ENCODE measurements around the gene PNPLA2. TPM values are rescaled to one million over a fixed set of nuclear protein-coding genes. Genes with fewer than 3 reads are reported as not detected.

Gene PNPLA2
- total and polyA plus RNA-seq, 2 of the 8 experiments (the other 6 are each of a cell fraction or from before 2014, with no cell fraction given), result 30.9 to 62.1 TPM

DNA sequence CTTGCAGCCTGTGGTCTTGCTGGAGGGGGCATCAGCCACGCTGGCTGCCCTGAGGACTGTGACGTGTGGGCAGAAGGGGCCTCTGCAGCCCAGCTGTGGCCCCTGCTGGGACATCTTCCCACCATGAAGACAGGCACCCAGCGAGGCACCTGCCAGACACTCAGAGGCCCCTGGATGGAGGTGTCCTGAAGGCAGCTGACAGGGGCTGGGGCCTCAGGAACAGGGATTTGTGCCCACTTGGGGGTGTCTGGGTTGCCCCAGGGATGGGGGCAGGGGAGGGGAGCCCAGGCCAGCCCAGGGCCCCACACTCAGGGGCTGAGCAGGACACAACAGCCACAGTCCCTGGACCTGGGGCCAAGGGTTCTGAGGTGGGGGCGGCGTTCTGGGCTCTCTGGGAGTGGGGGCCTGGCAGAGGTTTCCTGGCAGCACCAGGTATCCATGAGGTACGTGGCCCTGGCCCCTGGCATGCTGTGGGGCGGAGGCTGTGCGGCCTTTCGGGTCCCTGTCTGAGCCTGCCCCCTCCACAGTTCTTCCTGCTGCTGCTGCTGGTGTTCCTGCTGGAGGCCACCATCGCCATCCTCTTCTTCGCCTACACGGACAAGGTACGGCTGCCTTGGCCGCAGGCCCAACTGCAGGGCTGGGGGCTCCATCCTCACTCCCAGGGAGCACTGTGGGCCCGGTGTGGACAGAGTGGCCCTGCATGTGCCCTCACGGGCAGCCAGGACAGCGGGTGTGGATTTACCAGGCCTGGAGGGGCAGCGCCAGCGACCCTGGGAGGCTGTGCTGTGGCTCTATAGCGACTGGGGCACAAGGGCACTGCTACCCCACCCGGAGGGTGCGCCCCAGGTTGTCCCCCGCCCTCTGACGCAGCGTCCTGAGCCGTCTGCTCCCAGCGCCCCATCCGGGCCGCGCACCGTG lies 45.5 kb downstream of the PNPLA2 start:
- no peak overlapping the region for H3K9ac ChIP-seq (replicated peaks in 1 of 4; ENCODE audit: extremely low read depth in 1 of 4, low read depth in 3 of 4, low read length in 3 of 4)
- no peaks in the 10 kb centered on the region; a peak in 1 of 7 replicates for H3K27me3 ChIP-seq (replicated peaks in 1 of 4; ENCODE audit: control insufficient read depth in 3 of 4, extremely low read depth in 1 of 4, insufficient read depth in 3 of 4, low read length in 3 of 4)
- H3K4me3 ChIP-seq (ENCODE audit: extremely low read depth in 1 of 4, insufficient read depth in 2 of 4, low read depth in 3 of 4, low read length in 4 of 4), result no peak overlapping the region
- ChIA-PET POLR2A (ENCODE audit: partially characterized antibody) (interaction anchor here (0.6 to 13.8 kb wide), 14 partner anchors 11 to 625 kb away, joined by 3 to 234 read pairs (median 4); partner anchors contain the start of genes CD151, POLR2L and TSPAN4), CTCF (ENCODE audit: partially characterized antibody) (interaction anchor here (1.0 to 6.3 kb wide), 7 partner anchors 8 to 191 kb away, joined by 3 to 35 read pairs (median 4); no protein-coding TSS in a partner anchor)
- H2AFZ ChIP-seq (ENCODE audit: low read length), result no peak overlapping the region
- H3K4ac ChIP-seq (replicated peaks; ENCODE audit: insufficient read length, low read depth, low read length), result no peak overlapping the region
- peak overlapping the region; percentile 13 for H4K5ac ChIP-seq (ENCODE audit: insufficient read length, low read depth, low read length)
- H2BK20ac ChIP-seq (ENCODE audit: low read length), result no peak overlapping the region
- no peak overlapping the region for H3K27ac ChIP-seq (ENCODE audit: low read depth, low read length)
- H3K56ac ChIP-seq (replicated peaks; ENCODE audit: insufficient read length, low read depth, low read length), result no peak overlapping the region
- TF ChIP-seq POLR2AphosphoS5 (IDR thresholded peaks at IDR 0.05; ENCODE audit: low read depth, low read length), result peak; percentile 19; the same call in 1 of the 2 replicates
- TF ChIP-seq FOSL1 (IDR thresholded peaks at IDR 0.05; ENCODE audit: insufficient read depth, low read depth, low read length), result no peak
- no peak overlapping the region for H2BK5ac ChIP-seq (ENCODE audit: low read depth, low read length)
- peaks cover 0 to 4% (median 0%) of the 10 kb centered on the region in 4 experiments; a peak in 3 of 8 replicates for H3K36me3 ChIP-seq (ENCODE audit: control insufficient read depth in 2 of 4, insufficient read depth in 4 of 4, low read length in 3 of 4)
- no peak overlapping the region for H2BK12ac ChIP-seq (ENCODE audit: low read depth, low read length)
- no peak for FAIRE-seq
- H3K14ac ChIP-seq (ENCODE audit: insufficient read length), result no peak overlapping the region
- no peaks in the 10 kb centered on the region for H3K9me3 ChIP-seq (ENCODE audit: insufficient read depth in 2 of 2, low read depth in 1 of 2, low read length in 1 of 2)
- H3K79me2 ChIP-seq (ENCODE audit: control insufficient read depth in 1 of 2, insufficient read depth in 2 of 2, low read length in 2 of 2), result no peaks in the 10 kb centered on the region
- peak in 1 of 2 experiments; percentile 53 for DNase-seq (ENCODE audit: low read depth in 1 of 2, low spot score in 2 of 2)
- no peaks in the 10 kb centered on the region; the same call in 1 of the 2 replicates for H3K79me1 ChIP-seq (ENCODE audit: low read depth, low read length)
- no peaks in the 10 kb centered on the region for H3K23me2 ChIP-seq (ENCODE audit: low read depth, low read length)
- no peak overlapping the region for H2AK5ac ChIP-seq (ENCODE audit: low read depth, low read length)
- H3K23ac ChIP-seq (ENCODE audit: insufficient read length), result no peak overlapping the region
- no peak overlapping the region for H2BK15ac ChIP-seq (ENCODE audit: low read length)
- no peak overlapping the region for H2BK120ac ChIP-seq (replicated peaks; ENCODE audit: low read depth, low read length)
- 93% methylated on average over 31 of the region's 31 CpGs; no CpG with 5 or more reads in 1 of the 2 experiments for WGBS, 2 experiments (ENCODE audit: extremely low coverage in 1 of 2, insufficient coverage in 1 of 2, insufficient read length in 1 of 2, insufficient replicate concordance in 2 of 2, low coverage in 1 of 2, low lambda C conversion rate in 2 of 2, missing lambda C conversion rate in 1 of 2)
- H3K18ac ChIP-seq (ENCODE audit: extremely low read depth, low read length), result no peak overlapping the region; the same call in 1 of the 2 replicates
- no peak overlapping the region; the same call in 1 of the 2 replicates for H4K8ac ChIP-seq (ENCODE audit: extremely low read depth, insufficient read depth, low read length)
- H3K4me1 ChIP-seq (replicated peaks in 1 of 4; ENCODE audit: control insufficient read depth in 3 of 4, insufficient read depth in 4 of 4, low read length in 3 of 4), result peaks cover 0 to 31% (median 25%) of the 10 kb centered on the region in 4 experiments; a peak in 6 of 7 replicates
- H4K20me1 ChIP-seq (replicated peaks in 1 of 2; ENCODE audit: control insufficient read depth in 1 of 2, insufficient read depth in 2 of 2, low read length in 2 of 2), result peaks cover 7 to 44% of the 10 kb centered on the region in 2 experiments
- H4K91ac ChIP-seq (replicated peaks; ENCODE audit: insufficient read length, low read length), result peak overlapping the region; percentile 79
- H3K4me2 ChIP-seq (ENCODE audit: insufficient read depth in 1 of 2, low read depth in 2 of 2, low read length in 2 of 2), result no peak overlapping the region

Data from H1 (cell line).